H9 (cell line): ENCODE data around the gene BET1L. TPM values are rescaled to one million over a fixed set of nuclear protein-coding genes. Genes with fewer than 3 reads are reported as not detected.

Experiments
- DNase-seq: peaks from one replicate; pipeline ENCODE4 v3.0.0-alpha.2; 2017
- H2AFZ ChIP-seq: one replicate; pipeline ENCODE4 v1.6.1; 2013; ENCODE audit warnings: mild to moderate bottlenecking, low read length, control low read depth, moderate library complexity
- H2AK5ac ChIP-seq: 2 replicates; pipeline ENCODE4 v1.6.1; 2013; ENCODE audit warnings: low read length, control low read depth, mixed read lengths; ENCODE audit not compliant: insufficient read length
- H2BK120ac ChIP-seq: one replicate; pipeline ENCODE4 v1.6.1; 2013; ENCODE audit warnings: low read depth, mild to moderate bottlenecking, low read length, control low read depth, inconsistent platforms; ENCODE audit not compliant: poor library complexity, severe bottlenecking
- H2BK12ac ChIP-seq: 2 replicates; pipeline ENCODE4 v1.6.1; 2013; ENCODE audit warnings: low read length, control low read depth, mixed read lengths, low read depth; ENCODE audit not compliant: insufficient read length
- H2BK15ac ChIP-seq: 2 replicates; pipeline ENCODE4 v1.6.1; 2013; ENCODE audit warnings: low read depth, low read length, control low read depth
- H2BK20ac ChIP-seq: one replicate; pipeline ENCODE4 v1.6.1; 2013; ENCODE audit warnings: low read depth, mild to moderate bottlenecking, low read length, control low read depth, inconsistent platforms; ENCODE audit not compliant: poor library complexity, severe bottlenecking
- H2BK5ac ChIP-seq: 2 replicates; pipeline ENCODE4 v1.6.1; 2013; ENCODE audit warnings: low read length, control low read depth, mixed read lengths; ENCODE audit not compliant: insufficient read length
- H3K14ac ChIP-seq: 2 replicates; pipeline ENCODE4 v1.6.1; 2013; ENCODE audit warnings: low read length, control low read depth; ENCODE audit not compliant: insufficient read depth
- H3K18ac ChIP-seq: 2 replicates; pipeline ENCODE4 v1.6.1; 2013; ENCODE audit warnings: low read depth, mild to moderate bottlenecking, mixed read lengths, low read length, control low read depth; ENCODE audit not compliant: insufficient read length
- H3K23ac ChIP-seq: 2 replicates; pipeline ENCODE4 v1.6.1; 2013; ENCODE audit warnings: low read length, control low read depth, mixed read lengths, low read depth; ENCODE audit not compliant: insufficient read length
- H3K23me2 ChIP-seq: 2 replicates; pipeline ENCODE4 v1.6.1; 2013; ENCODE audit warnings: low read depth, mild to moderate bottlenecking, mixed read lengths, low read length, control low read depth; ENCODE audit not compliant: insufficient read length, poor library complexity, severe bottlenecking
- H3K27ac ChIP-seq: 2 replicates; pipeline ENCODE4 v1.5.1; 2013; ENCODE audit warnings: low read length, control low read depth, mixed read lengths, low read depth; ENCODE audit not compliant: insufficient read length
- H3K27me3 ChIP-seq: 2 replicates; pipeline ENCODE4 v1.6.1; 2013; ENCODE audit warnings: low read length, control low read depth, inconsistent platforms; ENCODE audit not compliant: insufficient read depth
- H3K4ac ChIP-seq: 2 replicates; pipeline ENCODE4 v1.6.1; 2013; ENCODE audit warnings: low read depth, mild to moderate bottlenecking, control low read depth, inconsistent platforms, low read length, moderate library complexity
- H3K4me1 ChIP-seq: 2 replicates; pipeline ENCODE4 v1.6.1; 2013; ENCODE audit warnings: low read length, control low read depth, inconsistent platforms; ENCODE audit not compliant: insufficient read depth
- H3K4me2 ChIP-seq: 2 replicates; pipeline ENCODE4 v1.6.1; 2013; ENCODE audit warnings: low read length, control low read depth, mixed read lengths; ENCODE audit not compliant: insufficient read length, insufficient read depth
- H3K56ac ChIP-seq: 2 replicates; pipeline ENCODE4 v1.6.1; 2013; ENCODE audit warnings: low read depth, mild to moderate bottlenecking, mixed read lengths, low read length, control low read depth; ENCODE audit not compliant: insufficient read length
- H3K79me1 ChIP-seq: 2 replicates; pipeline ENCODE4 v1.6.1; 2013; ENCODE audit warnings: low read depth, mild to moderate bottlenecking, moderate library complexity, low read length, control low read depth, inconsistent platforms; ENCODE audit not compliant: insufficient read depth, poor library complexity, severe bottlenecking
- H3K79me2 ChIP-seq: 2 replicates; pipeline ENCODE4 v1.6.1; 2013; ENCODE audit warnings: low read length, control low read depth, inconsistent platforms; ENCODE audit not compliant: insufficient read depth
- H3K9ac ChIP-seq: 2 replicates; pipeline ENCODE4 v1.6.1; 2013; ENCODE audit warnings: low read length, control low read depth, mixed read lengths; ENCODE audit not compliant: insufficient read length; ENCODE audit errors: extremely low read depth
- H3K9me3 ChIP-seq: one replicate; pipeline ENCODE4 v1.6.1; 2013; ENCODE audit warnings: low read depth, low read length, inconsistent platforms; ENCODE audit not compliant: control insufficient read depth
- H3T11ph ChIP-seq: one replicate; pipeline ENCODE4 v1.6.1; 2013; ENCODE audit warnings: mild to moderate bottlenecking, low read length, control low read depth, inconsistent platforms
- H4K20me1 ChIP-seq: one replicate; pipeline ENCODE4 v1.6.1; 2013; ENCODE audit not compliant: control insufficient read depth, insufficient read length, insufficient read depth
- H4K5ac ChIP-seq: 2 replicates; pipeline ENCODE4 v1.6.1; 2013; ENCODE audit warnings: low read depth, mild to moderate bottlenecking, mixed read lengths, low read length, control low read depth; ENCODE audit not compliant: insufficient read length
- H4K8ac ChIP-seq: replicated peaks from 2 replicates; pipeline ENCODE4 v1.6.1; 2013; ENCODE audit warnings: low read length, control low read depth, mixed read lengths, low read depth; ENCODE audit not compliant: insufficient read length
- H4K91ac ChIP-seq: 2 replicates; pipeline ENCODE4 v1.6.1; 2013; ENCODE audit warnings: low read depth, mild to moderate bottlenecking, moderate library complexity, mixed read lengths, low read length, control low read depth; ENCODE audit not compliant: insufficient read length
- H3K27ac Mint-ChIP-seq, 3 experiments: 2 replicates in 2 of 3; 3 replicates in 1 of 3; pipeline ENCODE4 v1.8.0; 2020 to 2021; ENCODE audit warnings: mixed read lengths in 3 of 3, mild to moderate bottlenecking in 1 of 3, moderate library complexity in 1 of 3
- H3K27me3 Mint-ChIP-seq: 2 replicates; pipeline ENCODE4 v1.8.0; 2021; ENCODE audit warnings: low read depth, mild to moderate bottlenecking, moderate library complexity, mixed read lengths
- H3K36me3 Mint-ChIP-seq, 3 experiments: 2 replicates in 2 of 3; 3 replicates in 1 of 3; pipeline ENCODE4 v1.8.0; 2020 to 2021; ENCODE audit warnings: low read depth in 3 of 3, mixed read lengths in 3 of 3; ENCODE audit not compliant: insufficient read depth in 1 of 3
- H3K4me1 Mint-ChIP-seq, 2 experiments: 2 replicates each; pipeline ENCODE4 v1.8.0; 2020; ENCODE audit warnings: mixed read lengths in 2 of 2
- H3K4me3 Mint-ChIP-seq, 2 experiments: 2 replicates in 1 of 2; 3 replicates in 1 of 2; pipeline ENCODE4 v1.8.0; 2020 to 2021; ENCODE audit warnings: mild to moderate bottlenecking in 2 of 2, mixed read lengths in 2 of 2, moderate library complexity in 1 of 2
- H3K9me3 Mint-ChIP-seq, 2 experiments: 2 replicates in 1 of 2; 3 replicates in 1 of 2; pipeline ENCODE4 v1.8.0; 2020; ENCODE audit warnings: mild to moderate bottlenecking in 2 of 2, mixed read lengths in 2 of 2, moderate library complexity in 1 of 2
- CTCF ChIP-seq: fragments of 200-600 bp; sonication (generic); conservative IDR thresholded peaks from 3 replicates; pipeline ENCODE4 v1.8.0; 2021; ENCODE audit warnings: antibody characterized with exemption, mild to moderate bottlenecking
- WGBS: extraction: QIAGEN DNeasy Blood & Tissue Kit; methylation state at CpG from one replicate; pipeline ENCODE4 v1.1.7; 2013; ENCODE audit warnings: missing lambda C conversion rate, low lambda C conversion rate, mixed read lengths; ENCODE audit not compliant: insufficient read length; ENCODE audit errors: extremely low coverage; 5-methylcytosine and 5-hydroxymethylcytosine counted together
- total RNA-seq: library from RNA; stranded (reverse); gene quantifications from 2 replicates; pipeline ENCODE4 v1.2.1, GENCODE V29; 2021

The BET1L gene
- total RNA-seq, 1 experiment from 2014 or later, result 49.4 TPM

GRCh38 chr11:223884-224283 is 16.7 kb upstream of the BET1L start:
- no peaks in the 10 kb centered on the region for H3K9me3 ChIP-seq
- Mint-ChIP-seq H3K36me3 (peaks cover 0 to 9% (median 8%) of the 10 kb centered on the region in 3 experiments; a peak in 4 of 7 replicates), H3K27ac (no peak overlapping the region), H3K27me3 (peaks cover 1% of the 10 kb centered on the region; the same call in 1 of the 2 replicates), H3K9me3 (no peaks in the 10 kb centered on the region), H3K4me1 (no peaks in the 10 kb centered on the region), H3K4me3 (no peak overlapping the region)
- H4K20me1 ChIP-seq, result no peaks in the 10 kb centered on the region
- no peak overlapping the region for H2BK5ac ChIP-seq
- DNase-seq, result no peak
- no peak overlapping the region for H3K27ac ChIP-seq
- H3K56ac ChIP-seq, result no peak overlapping the region
- H3K9ac ChIP-seq, result no peak overlapping the region
- no peak overlapping the region for H3K4ac ChIP-seq
- no peak overlapping the region for H2BK12ac ChIP-seq
- H3K23me2 ChIP-seq, result no peaks in the 10 kb centered on the region
- no peak overlapping the region for H3K4me2 ChIP-seq
- H2AFZ ChIP-seq, result no peak overlapping the region
- no peaks in the 10 kb centered on the region for H3K79me2 ChIP-seq
- no peak overlapping the region for H4K8ac ChIP-seq
- H3K23ac ChIP-seq, result no peak overlapping the region
- H2AK5ac ChIP-seq, result no peak overlapping the region
- no peak overlapping the region for H2BK15ac ChIP-seq
- H3K4me1 ChIP-seq, result no peaks in the 10 kb centered on the region
- H3K79me1 ChIP-seq, result no peaks in the 10 kb centered on the region
- H4K91ac ChIP-seq, result no peak overlapping the region
- H3T11ph ChIP-seq, result no peak overlapping the region
- no peak overlapping the region for H3K18ac ChIP-seq
- WGBS, result no CpG with 5 or more reads among the region's 9 CpGs
- no peak for TF ChIP-seq CTCF
- no peak overlapping the region for H4K5ac ChIP-seq
- no peaks in the 10 kb centered on the region for H3K27me3 ChIP-seq
- no peak overlapping the region for H2BK120ac ChIP-seq
- no peak overlapping the region for H2BK20ac ChIP-seq
- no peak overlapping the region for H3K14ac ChIP-seq
